ENCODE data around the gene KRT78. TPM values are rescaled to one million over a fixed set of nuclear protein-coding genes. Genes with fewer than 3 reads are reported as not detected.
A peak's percentile ranks its signal among the peaks of the same experiment; 100 is the strongest.

Gene KRT78
- total RNA-seq, 1 experiment from 2014 or later, result not detected

DNA sequence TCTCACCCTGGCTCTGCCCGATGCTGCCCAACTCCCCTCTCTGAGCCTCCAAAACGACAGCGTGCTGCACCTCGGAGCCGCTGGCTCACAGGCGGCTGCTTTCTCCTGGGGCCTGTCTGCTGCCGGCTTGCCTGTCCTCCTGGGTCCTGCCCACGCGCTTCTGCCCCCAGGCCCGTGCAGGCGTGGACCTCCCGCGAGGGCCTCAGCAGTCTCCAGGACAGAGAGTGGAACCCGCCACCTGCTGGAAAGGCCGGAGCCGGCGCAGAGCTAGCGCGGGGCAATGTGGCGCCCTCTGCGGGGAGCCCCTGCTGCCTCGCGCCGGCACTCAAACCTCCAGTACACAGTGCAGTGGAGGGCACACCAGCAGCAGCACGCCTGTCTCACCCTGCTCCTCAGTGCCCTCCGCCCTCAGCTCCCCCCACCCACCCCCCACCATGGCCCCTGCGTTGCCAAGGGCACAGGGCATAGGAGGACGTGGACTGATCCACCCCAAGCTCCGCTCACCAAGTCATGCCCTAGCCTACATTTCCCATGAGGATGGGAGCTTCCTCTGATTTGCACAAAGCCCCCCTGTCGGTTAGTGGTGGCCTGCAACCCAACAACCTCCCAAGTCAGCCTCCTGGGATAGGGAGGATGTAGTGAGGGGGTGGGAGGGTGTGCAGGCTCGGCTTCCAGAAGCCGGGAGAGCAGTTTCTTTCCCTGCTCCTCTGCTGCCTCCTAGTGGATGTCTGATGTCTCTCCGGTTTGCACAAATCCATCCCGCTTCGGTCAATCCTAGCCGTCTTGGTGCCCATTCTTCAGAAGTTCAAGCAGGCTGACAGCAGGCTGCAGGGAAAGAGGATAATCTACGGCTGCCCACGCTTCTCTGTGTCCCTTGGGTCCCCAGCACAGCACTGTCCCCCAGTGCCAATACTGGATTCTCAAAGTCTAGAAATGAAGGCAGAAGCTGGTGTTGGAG lies 30.9 kb upstream of the KRT78 start (continued):
- TF ChIP-seq PREB (CRISPR knock-in tag; IDR thresholded peaks at IDR 0.05; ENCODE audit: borderline replicate concordance) (no peak), CREM (CRISPR knock-in tag; IDR thresholded peaks at IDR 0.05) (0 out of 2 replicates have a peak, but pooled peaks have one; percentile 56), SMAD4 (CRISPR knock-in tag; IDR thresholded peaks at IDR 0.05) (no peak), ZNF396 (CRISPR knock-in tag; IDR thresholded peaks at IDR 0.05; ENCODE audit: borderline replicate concordance) (no peak), NFE2L1 (CRISPR knock-in tag; IDR thresholded peaks at IDR 0.05) (no peak; the same call in 1 of the 2 replicates)

DNA sequence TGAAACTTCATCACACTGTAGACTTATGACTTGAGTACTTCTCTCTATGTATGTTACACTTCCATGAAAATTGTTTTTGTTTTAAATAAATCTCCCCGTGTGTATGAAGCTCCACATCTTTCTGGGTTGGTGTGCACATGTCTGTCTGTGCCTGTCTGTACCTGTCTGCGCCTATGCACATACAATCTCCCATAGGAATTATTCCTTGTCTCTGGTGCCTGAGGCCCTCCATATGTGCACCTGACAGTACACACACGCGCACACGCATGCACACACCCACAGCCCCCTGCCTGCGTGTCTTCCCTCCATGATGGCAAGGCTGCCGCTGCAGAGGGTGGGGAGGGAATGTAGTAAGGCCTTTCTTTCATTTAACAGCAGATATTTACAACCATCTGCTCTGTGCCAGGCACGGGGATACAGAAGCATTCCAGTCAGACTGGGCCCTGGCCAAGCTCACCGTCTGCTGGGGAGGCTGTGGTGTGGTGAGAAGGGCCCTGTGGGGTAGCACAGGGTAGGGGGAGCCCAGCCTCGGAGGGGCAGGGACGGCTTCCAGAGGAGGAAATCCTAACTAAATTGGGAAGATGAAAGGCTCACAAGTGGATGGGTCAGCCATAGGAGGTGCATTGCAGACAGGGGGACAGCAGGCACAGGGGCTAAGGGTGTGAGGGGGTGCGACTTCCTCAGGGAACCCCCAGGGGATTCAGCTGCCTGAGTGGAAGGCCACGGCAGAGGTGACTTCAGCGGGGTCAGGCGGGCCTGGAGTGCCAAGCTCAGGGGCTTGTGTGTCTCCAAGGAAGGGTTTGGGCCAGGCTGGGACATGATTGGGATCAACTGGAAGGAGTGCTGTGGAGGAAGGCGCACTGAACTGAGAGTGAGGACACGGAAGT lies 30.0 kb upstream of the KRT78 start:
- CTCF ChIA-PET, result interaction anchor here (0.6 to 10.1 kb wide), 96 partner anchors 9 to 753 kb away, joined by 3 to 526 read pairs (median 4); partner anchors contain the start of genes KRT72, KRT78, KRT8 and KRT85
- no peak for ATAC-seq
- H3K4me3 Mint-ChIP-seq, result peak overlapping the region; percentile 74

DNA sequence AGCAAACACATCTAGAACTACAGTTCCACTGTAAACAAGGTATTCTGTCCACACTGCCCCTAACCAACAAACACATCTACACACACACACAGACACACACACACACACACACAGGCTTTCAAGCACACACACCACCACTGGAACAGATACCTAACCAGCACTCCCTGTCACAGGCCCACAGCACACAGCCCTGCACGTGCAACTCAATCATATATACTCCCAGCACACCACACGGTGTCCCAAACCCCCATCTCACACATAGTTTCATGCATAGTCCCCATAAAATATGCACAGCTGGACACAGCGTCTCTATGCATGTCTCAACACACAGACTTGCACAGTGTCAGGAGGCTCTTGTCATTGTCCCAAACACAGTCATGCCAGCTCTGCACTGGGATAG lies 28.4 kb upstream of the KRT78 start:
- no peaks in the 10 kb centered on the region for H3K9me3 Mint-ChIP-seq
- peaks cover 21% of the 10 kb centered on the region for H3K4me1 Mint-ChIP-seq
- ChIA-PET POLR2A (no interaction called here), CTCF (interaction anchor here (0.8 to 10.1 kb wide), 21 partner anchors 9 to 813 kb away, joined by 3 to 526 read pairs (median 4); partner anchors contain the start of gene KRT80)
- DNase-seq (ENCODE audit: low spot score) (no peak), ATAC-seq (no peak)
- TF ChIP-seq HMGA2 (CRISPR knock-in tag; IDR thresholded peaks at IDR 0.05) (no peak), ATF6 (CRISPR knock-in tag; IDR thresholded peaks at IDR 0.05) (no peak), GRHL2 (CRISPR knock-in tag; IDR thresholded peaks at IDR 0.05; ENCODE audit: insufficient replicate concordance, severe bottlenecking) (no peak), RELA (CRISPR knock-in tag; IDR thresholded peaks at IDR 0.05; ENCODE audit: borderline replicate concordance) (no peak), NFATC4 (CRISPR knock-in tag; IDR thresholded peaks at IDR 0.05) (no peak), ZNF232 (CRISPR knock-in tag; IDR thresholded peaks at IDR 0.05) (no peak)
- TF ChIP-seq, protein P1, sequence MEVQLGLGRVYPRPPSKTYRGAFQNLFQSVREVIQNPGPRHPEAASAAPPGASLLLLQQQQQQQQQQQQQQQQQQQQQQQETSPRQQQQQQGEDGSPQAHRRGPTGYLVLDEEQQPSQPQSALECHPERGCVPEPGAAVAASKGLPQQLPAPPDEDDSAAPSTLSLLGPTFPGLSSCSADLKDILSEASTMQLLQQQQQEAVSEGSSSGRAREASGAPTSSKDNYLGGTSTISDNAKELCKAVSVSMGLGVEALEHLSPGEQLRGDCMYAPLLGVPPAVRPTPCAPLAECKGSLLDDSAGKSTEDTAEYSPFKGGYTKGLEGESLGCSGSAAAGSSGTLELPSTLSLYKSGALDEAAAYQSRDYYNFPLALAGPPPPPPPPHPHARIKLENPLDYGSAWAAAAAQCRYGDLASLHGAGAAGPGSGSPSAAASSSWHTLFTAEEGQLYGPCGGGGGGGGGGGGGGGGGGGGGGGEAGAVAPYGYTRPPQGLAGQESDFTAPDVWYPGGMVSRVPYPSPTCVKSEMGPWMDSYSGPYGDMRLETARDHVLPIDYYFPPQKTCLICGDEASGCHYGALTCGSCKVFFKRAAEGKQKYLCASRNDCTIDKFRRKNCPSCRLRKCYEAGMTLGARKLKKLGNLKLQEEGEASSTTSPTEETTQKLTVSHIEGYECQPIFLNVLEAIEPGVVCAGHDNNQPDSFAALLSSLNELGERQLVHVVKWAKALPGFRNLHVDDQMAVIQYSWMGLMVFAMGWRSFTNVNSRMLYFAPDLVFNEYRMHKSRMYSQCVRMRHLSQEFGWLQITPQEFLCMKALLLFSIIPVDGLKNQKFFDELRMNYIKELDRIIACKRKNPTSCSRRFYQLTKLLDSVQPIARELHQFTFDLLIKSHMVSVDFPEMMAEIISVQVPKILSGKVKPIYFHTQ (CRISPR knock-in tag; IDR thresholded peaks at IDR 0.05), result no peak
- TF ChIP-seq, protein P2, sequence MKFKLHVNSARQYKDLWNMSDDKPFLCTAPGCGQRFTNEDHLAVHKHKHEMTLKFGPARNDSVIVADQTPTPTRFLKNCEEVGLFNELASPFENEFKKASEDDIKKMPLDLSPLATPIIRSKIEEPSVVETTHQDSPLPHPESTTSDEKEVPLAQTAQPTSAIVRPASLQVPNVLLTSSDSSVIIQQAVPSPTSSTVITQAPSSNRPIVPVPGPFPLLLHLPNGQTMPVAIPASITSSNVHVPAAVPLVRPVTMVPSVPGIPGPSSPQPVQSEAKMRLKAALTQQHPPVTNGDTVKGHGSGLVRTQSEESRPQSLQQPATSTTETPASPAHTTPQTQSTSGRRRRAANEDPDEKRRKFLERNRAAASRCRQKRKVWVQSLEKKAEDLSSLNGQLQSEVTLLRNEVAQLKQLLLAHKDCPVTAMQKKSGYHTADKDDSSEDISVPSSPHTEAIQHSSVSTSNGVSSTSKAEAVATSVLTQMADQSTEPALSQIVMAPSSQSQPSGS (CRISPR knock-in tag; IDR thresholded peaks at IDR 0.05; ENCODE audit: borderline replicate concordance, low read depth), result no peak
- H3K36me3 Mint-ChIP-seq, result no peaks in the 10 kb centered on the region
- no peak overlapping the region for H3K4me3 Mint-ChIP-seq
- no peak overlapping the region for H3K27ac Mint-ChIP-seq
- peaks cover 30% of the 10 kb centered on the region for H3K27me3 Mint-ChIP-seq (ENCODE audit: low read depth)

More for the DNA sequence above, 30.0 kb upstream of the KRT78 start:
- POLR2A ChIA-PET, result interaction anchor here (0.8 kb wide), 1 partner anchor 87 kb away, joined by 3 read pairs; no protein-coding TSS in a partner anchor
- no peak overlapping the region for H3K27ac Mint-ChIP-seq
- H3K4me1 Mint-ChIP-seq, result peaks cover 18% of the 10 kb centered on the region
- peaks cover 16% of the 10 kb centered on the region for H3K27me3 Mint-ChIP-seq (ENCODE audit: low read depth)
- no peak for DNase-seq (ENCODE audit: low spot score)
- 0 out of 2 replicates have a peak, but pooled peaks have one; percentile 3 for TF ChIP-seq ZNF232 (CRISPR knock-in tag; IDR thresholded peaks at IDR 0.05)
- no peak for TF ChIP-seq MLX (CRISPR knock-in tag; IDR thresholded peaks at IDR 0.05)
- no peaks in the 10 kb centered on the region for H3K36me3 Mint-ChIP-seq
- H3K9me3 Mint-ChIP-seq, result no peaks in the 10 kb centered on the region

All from WTC11 (cell line).